PC-3 (cell line): ENCODE results near the gene SLC5A10. TPM values are rescaled to one million over a fixed set of nuclear protein-coding genes. Genes with fewer than 3 reads are reported as not detected.

ENCODE experiments used
- ATAC-seq: fragments of 200-7000 bp; cut with Tn5 transposase; 2 replicates; pipeline ENCODE4 v1.9.1; 2020; ENCODE audit warnings: mild to moderate bottlenecking, moderate library complexity
- BruUV-seq: library from RNA; stranded (reverse); fragments of 400-500 nt; replicated peaks from 2 replicates; lab custom pipeline; 2021; lab: Mats Ljungman, UMichigan
- CTCF ChIA-PET: fragments of 300-600 bp; sonication (Branson Sonifier 250); formaldehyde crosslinking; loops from one replicate; lab custom pipeline; 2022; ENCODE audit warnings: antibody characterized with exemption; lab: Charles Lee
- POLR2A ChIA-PET: fragments of 300-600 bp; sonication (Branson Sonifier 250); formaldehyde crosslinking; loops from one replicate; lab custom pipeline; 2022; ENCODE audit warnings: antibody characterized with exemption; ENCODE audit not compliant: unreplicated experiment; lab: Charles Lee
- DNase-seq: peaks from one replicate; pipeline ENCODE4 v3.0.0-alpha.2; 2015
- H2AFZ ChIP-seq: fragments of 300-600 bp; sonication (generic); 2 replicates; pipeline ENCODE4 v1.6.0; 2016; ENCODE audit warnings: antibody characterized with exemption, low read length
- H3F3A ChIP-seq: fragments of 300-600 bp; sonication (generic); one replicate; pipeline ENCODE4 v1.6.0; 2017; ENCODE audit warnings: antibody characterized with exemption, low read length, control low read depth, mild to moderate bottlenecking; ENCODE audit not compliant: unreplicated experiment
- H3K27ac ChIP-seq: fragments of 300-600 bp; sonication (generic); 2 replicates; pipeline ENCODE4 v1.5.1; 2016; ENCODE audit warnings: mild to moderate bottlenecking, low read length
- H3K27me3 ChIP-seq: fragments of 300-600 bp; sonication (generic); 2 replicates; pipeline ENCODE4 v1.6.1; 2016; ENCODE audit warnings: low read length, mixed read lengths
- H3K36me3 ChIP-seq: fragments of 300-600 bp; sonication (generic); 2 replicates; pipeline ENCODE4 v1.6.1; 2016; ENCODE audit warnings: low read depth, mixed run types, low read length, mixed read lengths
- H3K4me1 ChIP-seq: fragments of 300-600 bp; sonication (generic); 2 replicates; pipeline ENCODE4 v1.5.1; 2016; ENCODE audit warnings: low read length; ENCODE audit not compliant: insufficient read depth
- H3K4me2 ChIP-seq: fragments of 300-600 bp; sonication (generic); 2 replicates; pipeline ENCODE4 v1.6.0; 2016; ENCODE audit warnings: low read length
- H3K4me3 ChIP-seq: fragments of 300-600 bp; sonication (generic); 2 replicates; pipeline ENCODE4 v1.5.1; 2016; ENCODE audit warnings: mild to moderate bottlenecking, low read length, mixed read lengths
- H3K79me2 ChIP-seq: fragments of 300-600 bp; sonication (generic); 2 replicates; pipeline ENCODE4 v1.6.1; 2017; ENCODE audit warnings: low read length, mixed read lengths
- H3K9ac ChIP-seq: fragments of 300-600 bp; sonication (generic); 2 replicates; pipeline ENCODE4 v1.6.0; 2016; ENCODE audit warnings: mild to moderate bottlenecking, low read length
- H3K9me2 ChIP-seq: fragments of 300-600 bp; sonication (generic); replicated peaks from 2 replicates; pipeline ENCODE4 v1.6.1; 2016; ENCODE audit warnings: mixed run types, low read length, mixed read lengths
- H3K9me3 ChIP-seq: fragments of 300-600 bp; sonication (generic); 2 replicates; pipeline ENCODE4 v1.6.1; 2016; ENCODE audit warnings: low read length, mixed read lengths
- H4K20me1 ChIP-seq: fragments of 300-600 bp; sonication (generic); 2 replicates; pipeline ENCODE4 v1.6.1; 2016; ENCODE audit warnings: low read length, mixed read lengths
- CTCF ChIP-seq: fragments of 300-600 bp; sonication (generic); conservative IDR thresholded peaks from 2 replicates; pipeline ENCODE4 v1.5.1; 2017; ENCODE audit warnings: antibody characterized with exemption, low read depth, mild to moderate bottlenecking, low read length
- EZH2 ChIP-seq: fragments of 300-600 bp; sonication (generic); IDR thresholded peaks from one replicate; pipeline ENCODE4 v1.6.1; 2017; ENCODE audit warnings: antibody characterized with exemption, mild to moderate bottlenecking, low read length; ENCODE audit not compliant: unreplicated experiment
- EZH2phosphoT487 ChIP-seq: fragments of 300-600 bp; sonication (generic); IDR thresholded peaks from 2 replicates; pipeline ENCODE4 v1.6.1; 2018; ENCODE audit warnings: mild to moderate bottlenecking, antibody characterized with exemption, low read length, borderline replicate concordance
- intact Hi-C: fragments of 100-400 bp; cut with micrococcal nuclease; formaldehyde crosslinking; loops from 2 replicates; pipeline ENCODE4 v1.9.0; 2023
- total RNA-seq: library from RNA; depleted of rRNA; stranded (reverse); fragments of >200 nt; gene quantifications from 2 replicates; pipeline ENCODE4 v1.2.3, GENCODE V29; 2014

The SLC5A10 gene
- total RNA-seq, 1 experiment from 2014 or later, result not detected

GRCh38 chr17:18992454-18993130, 40.6 kb downstream of the SLC5A10 start:
- Histone ChIP-seq H3K9me3 (no peaks in the 10 kb centered on the region), H3K4me2 (no peak overlapping the region), H4K20me1 (no peaks in the 10 kb centered on the region), H3K9me2 (no peaks in the 10 kb centered on the region), H2AFZ (no peak overlapping the region), H3F3A (no peaks in the 10 kb centered on the region), H3K4me3 (no peak overlapping the region), H3K4me1 (no peaks in the 10 kb centered on the region), H3K36me3 (no peaks in the 10 kb centered on the region), H3K79me2 (no peaks in the 10 kb centered on the region), H3K27me3 (no peaks in the 10 kb centered on the region), H3K9ac (no peak overlapping the region), H3K27ac (no peak overlapping the region)
- DNase-seq, result no peak
- intact Hi-C loops, result no loop called here
- no peak for ATAC-seq
- ChIA-PET CTCF (no interaction called here), POLR2A (no interaction called here)
- BruUV-seq, result no TSS peak
- no peak for TF ChIP-seq CTCF
- no peak for TF ChIP-seq EZH2phosphoT487
- TF ChIP-seq EZH2, result no peak

- TF ChIP-seq EZH2 (no peak), CTCF (no peak), EZH2phosphoT487 (no peak)
- no TSS peak for BruUV-seq
- DNase-seq (no peak), ATAC-seq (no peak)
- H3K36me3 ChIP-seq, result no peaks in the 10 kb centered on the region
- intact Hi-C loops, result no loop called here
- no peak overlapping the region for H3K4me2 ChIP-seq
- H3K79me2 ChIP-seq, result no peaks in the 10 kb centered on the region
- H4K20me1 ChIP-seq, result no peaks in the 10 kb centered on the region
- H3K9ac ChIP-seq, result no peak overlapping the region
- H3K9me3 ChIP-seq, result no peaks in the 10 kb centered on the region
- CTCF ChIA-PET, result no interaction called here
- H2AFZ ChIP-seq, result no peak overlapping the region
- H3K4me1 ChIP-seq, result no peaks in the 10 kb centered on the region
- POLR2A ChIA-PET, result no interaction called here
- H3K4me3 ChIP-seq, result no peak overlapping the region
- no peak overlapping the region for H3K27ac ChIP-seq
- no peaks in the 10 kb centered on the region for H3K9me2 ChIP-seq
- H3F3A ChIP-seq, result no peaks in the 10 kb centered on the region
- H3K27me3 ChIP-seq, result no peaks in the 10 kb centered on the region
These were observed 42.1 kb downstream of the SLC5A10 start for GRCh38 chr17:18993905-18994526.

- Histone ChIP-seq H3K27ac (no peak overlapping the region), H3K4me1 (no peaks in the 10 kb centered on the region), H3K4me3 (no peak overlapping the region), H3K9me2 (no peaks in the 10 kb centered on the region), H3K4me2 (no peak overlapping the region), H3K9ac (no peak overlapping the region), H3K79me2 (no peaks in the 10 kb centered on the region), H4K20me1 (no peaks in the 10 kb centered on the region), H3F3A (no peaks in the 10 kb centered on the region), H3K27me3 (no peaks in the 10 kb centered on the region), H2AFZ (no peak overlapping the region), H3K36me3 (no peaks in the 10 kb centered on the region), H3K9me3 (no peaks in the 10 kb centered on the region)
- ChIA-PET CTCF (no interaction called here), POLR2A (no interaction called here)
- ATAC-seq (no peak), DNase-seq (no peak)
- no TSS peak for BruUV-seq
- intact Hi-C loops, result no loop called here
- TF ChIP-seq EZH2 (no peak), EZH2phosphoT487 (no peak), CTCF (no peak)
These were observed 42.7 kb downstream of the SLC5A10 start for GRCh38 chr17:18994631-18995030.
